Suppressor macrophage (primary cell): ENCODE measurements around the gene MED12L.
A peak's percentile ranks its signal among the peaks of the same experiment; 100 is the strongest.

Experiments
- DNase-seq, 4 experiments: peaks; one replicate each; pipeline ENCODE4 v3.0.0-alpha.2; 2020 to 2022

Gene MED12L

GRCh38 chr3:151262871-151263525, 177.5 kb downstream of the MED12L start:
- DNase-seq: peak in 2 of 4 experiments; percentile 20 to 22

GRCh38 chr3:151264605-151265004, 179.1 kb downstream of the MED12L start:
- DNase-seq: no peak

GRCh38 chr3:151265166-151265565, 179.7 kb downstream of the MED12L start:
- DNase-seq: peak in 2 of 4 experiments; percentile 11 to 27

DNA sequence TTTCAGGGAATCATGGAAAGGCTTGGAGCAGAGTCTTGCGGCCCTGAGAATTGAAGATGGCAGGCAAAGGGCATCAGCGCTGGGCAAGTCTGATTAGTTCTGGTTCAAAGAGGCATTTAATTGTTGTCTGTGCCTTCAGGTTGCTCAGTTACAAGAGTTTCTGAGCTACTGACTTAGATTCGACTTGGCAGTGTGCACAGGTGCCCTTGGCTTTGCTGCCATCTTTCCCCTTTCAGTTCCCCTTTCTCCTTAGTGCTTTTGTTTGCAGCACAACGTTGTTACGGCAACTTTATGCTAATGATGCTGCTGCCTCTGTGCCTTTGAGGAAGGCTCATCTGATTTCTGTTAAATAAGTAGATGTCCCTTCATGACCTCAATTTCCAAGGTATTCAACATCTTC, 180.4 kb downstream of the MED12L start:
- peak; percentile 65 to 86 (median 80) for DNase-seq

DNA sequence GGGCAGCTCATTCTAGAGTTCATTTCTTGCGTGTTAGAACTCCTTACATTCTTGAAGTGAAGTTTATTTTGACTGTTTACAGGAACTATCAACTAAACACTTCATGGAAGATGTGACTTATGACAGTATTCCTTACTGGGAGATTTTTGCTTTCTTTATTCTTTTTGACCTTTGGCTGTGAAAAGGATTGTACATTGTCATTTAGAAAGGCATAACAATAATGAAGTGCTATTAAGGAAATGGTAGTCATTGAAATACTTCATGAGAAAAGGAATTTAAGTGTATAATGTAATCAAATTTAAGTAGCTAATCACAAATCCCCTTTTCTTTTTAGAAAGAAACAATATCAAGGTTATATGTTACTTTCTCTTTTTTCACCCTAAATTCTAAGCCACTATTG, 181.6 kb downstream of the MED12L start:
- no peak for DNase-seq

GRCh38 chr3:151268267-151269235, 183.1 kb downstream of the MED12L start:
- DNase-seq: no peak

DNA sequence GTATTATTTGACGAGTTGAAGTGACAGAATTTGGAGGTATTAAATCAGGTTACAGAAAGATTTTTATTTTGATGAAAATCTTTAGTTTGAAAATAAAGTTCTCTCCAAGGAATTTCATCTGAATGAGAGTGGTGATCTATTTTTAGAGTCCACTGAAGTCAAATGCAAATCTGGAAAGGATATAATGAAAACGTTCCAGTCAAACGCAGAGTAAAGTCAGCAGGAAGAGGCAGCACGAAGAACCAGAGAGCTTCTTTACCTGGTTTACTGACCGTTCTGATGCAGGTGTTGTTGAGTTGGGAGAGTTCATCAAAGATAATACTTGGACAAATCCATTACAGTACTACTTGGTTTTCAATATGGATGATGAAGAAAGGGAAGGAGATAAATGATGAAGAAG, 184.2 kb downstream of the MED12L start:
- no peak for DNase-seq

DNA sequence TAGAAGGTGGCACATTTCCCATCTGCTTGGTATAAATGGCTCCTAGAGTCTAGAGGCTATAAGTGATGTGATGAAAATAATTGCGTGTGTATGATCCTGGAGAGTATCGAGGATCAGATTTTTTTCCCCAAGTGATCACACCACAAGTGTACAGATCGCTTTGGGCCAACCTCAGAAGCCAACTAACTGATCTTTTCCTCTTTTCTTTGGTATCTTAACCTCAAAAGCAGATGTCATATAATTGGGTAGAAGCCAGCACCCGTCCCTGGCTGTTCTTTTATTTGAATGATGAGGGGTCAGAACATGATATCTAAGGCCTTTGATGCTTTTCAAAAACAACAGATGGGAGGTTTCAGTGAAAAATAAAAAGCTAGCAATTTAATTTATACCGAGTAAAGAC, 189.6 kb downstream of the MED12L start:
- DNase-seq: no peak

DNA sequence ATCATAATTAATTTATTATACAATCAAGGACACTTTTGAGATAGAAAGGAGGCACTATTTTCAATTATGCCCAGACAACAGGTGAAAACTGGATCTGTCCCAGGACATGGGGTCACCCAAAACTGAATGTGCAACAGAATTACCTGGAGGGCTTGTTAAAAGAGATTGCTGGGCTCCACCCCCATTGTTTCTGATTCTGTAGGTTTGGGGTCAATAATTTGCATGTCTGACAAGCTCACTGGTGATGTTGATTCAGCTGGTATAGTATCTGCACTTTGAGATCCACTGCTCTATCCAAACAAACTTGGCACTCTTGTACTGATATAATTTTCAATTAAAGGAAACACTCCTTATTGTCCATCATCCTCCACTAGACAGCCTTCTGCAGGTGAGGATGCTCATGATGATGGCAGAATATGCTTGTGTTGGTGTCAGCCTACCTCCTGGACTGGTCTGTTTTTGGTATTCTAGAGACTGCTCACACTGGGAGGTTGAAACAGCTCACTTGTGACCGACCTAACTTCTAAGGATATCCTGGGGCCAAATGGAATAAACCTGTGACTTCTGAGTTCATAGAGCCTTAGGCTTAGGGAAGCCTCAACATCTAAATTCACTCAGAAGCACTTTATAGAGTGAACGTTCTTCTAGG, 190.7 kb downstream of the MED12L start:
- DNase-seq: no peak

DNA sequence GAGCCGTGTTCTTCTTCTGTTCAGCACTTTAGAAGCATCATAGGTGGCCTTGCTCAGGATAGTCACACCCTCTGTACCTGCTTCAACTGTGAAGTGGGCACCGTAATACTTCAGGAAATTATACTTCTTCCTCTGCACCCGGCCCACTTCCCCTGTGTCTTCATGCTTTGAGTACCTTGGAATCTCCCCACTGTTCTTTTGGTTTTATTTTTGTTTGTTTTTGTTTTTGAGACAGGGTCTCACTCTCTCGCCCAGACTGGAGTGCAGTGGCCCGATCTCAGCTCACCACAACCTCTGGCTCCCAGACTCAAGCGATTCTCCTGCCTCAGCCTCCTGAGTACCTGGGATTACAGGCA, 191.2 kb downstream of the MED12L start:
- no peak for DNase-seq

DNA sequence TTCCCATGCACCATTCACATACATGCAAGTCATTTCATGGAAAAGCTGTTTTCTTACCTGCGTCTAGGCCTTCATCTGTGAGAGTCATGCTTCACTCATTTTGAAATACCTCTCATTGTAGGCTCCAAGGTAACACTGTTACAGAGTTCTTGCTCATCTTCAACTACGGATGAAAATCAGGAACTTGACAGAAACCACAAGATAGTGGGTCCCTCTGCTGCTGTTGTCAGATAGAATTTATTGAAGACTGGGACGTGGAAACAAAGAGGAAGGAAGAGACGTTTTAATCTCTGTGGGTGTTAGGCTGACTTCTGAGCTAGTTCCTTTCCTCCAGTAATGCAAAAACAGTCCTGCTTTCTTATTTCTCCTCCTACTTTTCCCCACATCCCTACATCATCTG, 192.8 kb downstream of the MED12L start, which contains the start of gene P2RY14:
Gene P2RY14 (minus strand): TSS at position 313 of the 400 bp plus-strand sequence. CDS start 64,226 bp downstream, outside the sequence.
- peak; percentile 64 to 87 (median 75) for DNase-seq

GRCh38 chr3:151281671-151282324, 196.3 kb downstream of the MED12L start:
- DNase-seq: no peak

GRCh38 chr3:151282921-151283320, 197.5 kb downstream of the MED12L start:
- peak; percentile 22 to 79 (median 56) for DNase-seq

DNA sequence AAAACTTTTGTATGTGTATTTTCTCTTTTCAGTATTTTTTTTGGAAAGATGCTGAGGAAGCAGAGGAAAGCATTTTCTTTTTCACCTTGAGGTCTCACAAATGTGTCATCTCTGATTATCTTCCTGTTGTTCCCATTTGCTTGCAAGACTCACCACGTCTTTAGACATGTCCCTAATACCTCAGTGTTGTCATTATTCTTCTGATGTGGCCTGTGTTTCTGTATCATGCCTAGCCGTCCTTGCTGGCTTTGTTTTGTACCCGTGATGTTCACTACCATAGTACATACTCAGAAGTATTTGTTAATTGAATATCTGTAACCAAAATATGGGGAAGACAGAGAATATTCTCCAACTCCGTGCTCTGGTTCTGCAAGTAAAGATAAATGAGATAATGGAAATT, 197.9 kb downstream of the MED12L start:
- no peak for DNase-seq

DNA sequence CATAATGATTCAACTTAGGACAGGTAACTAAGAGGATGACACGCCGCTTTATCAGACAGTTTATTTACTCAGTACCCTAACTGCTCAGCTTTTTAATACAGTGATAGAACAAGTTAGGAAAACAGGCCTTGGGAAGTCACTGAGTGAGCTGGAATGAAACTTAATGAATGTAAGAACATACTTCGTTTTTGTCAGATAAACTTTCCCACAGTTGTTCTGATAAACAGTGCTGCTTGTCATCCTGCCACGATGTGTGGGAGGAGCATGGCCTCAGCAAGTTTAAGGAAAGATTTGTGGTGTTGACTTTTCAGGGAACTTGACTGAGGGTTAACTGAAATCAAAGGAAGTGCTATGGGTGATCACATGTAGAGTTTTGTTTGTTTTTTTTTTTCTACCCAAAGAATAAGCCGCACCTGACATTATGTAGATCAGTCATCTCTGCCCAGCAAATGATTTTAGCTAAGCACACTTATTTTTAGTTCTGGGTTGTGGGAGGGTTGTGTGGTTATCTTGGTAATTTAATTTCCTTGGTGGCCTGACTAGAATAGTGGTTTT, 198.5 kb downstream of the MED12L start:
- peak; percentile 62 to 91 (median 85) for DNase-seq

DNA sequence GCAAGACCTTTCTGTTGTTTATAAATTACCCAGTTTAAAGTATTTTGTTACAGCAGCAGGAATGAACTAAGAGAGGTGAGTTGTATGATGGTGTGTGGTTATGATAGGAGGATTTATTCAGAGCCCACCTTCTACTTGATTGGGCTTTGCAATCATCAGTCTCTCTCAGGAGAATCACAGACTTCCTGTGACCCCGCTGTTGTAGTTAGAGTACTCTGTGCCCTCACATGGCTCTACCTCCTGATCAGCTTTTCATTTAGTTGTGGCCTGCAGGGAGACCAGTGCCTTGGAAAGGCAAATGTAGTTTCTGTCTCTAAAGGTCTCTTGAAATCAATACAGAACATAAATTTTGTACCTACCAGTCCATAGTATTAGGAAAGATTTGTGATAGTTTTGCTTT, 200.5 kb downstream of the MED12L start:
- DNase-seq: no peak

DNA sequence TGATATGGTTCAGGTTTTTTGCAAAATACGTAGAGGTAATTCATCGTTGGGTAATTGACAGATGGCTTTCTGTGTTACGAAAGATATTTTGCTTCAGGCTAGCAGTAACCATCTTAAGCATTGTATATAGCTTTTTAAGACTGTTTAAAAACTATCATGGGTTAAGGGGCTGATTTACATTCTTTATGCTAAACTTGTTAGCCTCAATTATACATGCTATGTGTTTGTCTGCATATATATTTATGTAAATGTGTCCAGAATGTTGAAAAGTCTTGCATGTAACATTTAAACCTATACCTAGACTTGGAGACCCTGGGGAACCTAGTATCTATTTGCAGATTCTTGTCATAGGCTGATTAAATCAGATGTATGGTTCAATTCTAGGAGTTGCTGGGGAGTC, 204.0 kb downstream of the MED12L start:
- DNase-seq: no peak

DNA sequence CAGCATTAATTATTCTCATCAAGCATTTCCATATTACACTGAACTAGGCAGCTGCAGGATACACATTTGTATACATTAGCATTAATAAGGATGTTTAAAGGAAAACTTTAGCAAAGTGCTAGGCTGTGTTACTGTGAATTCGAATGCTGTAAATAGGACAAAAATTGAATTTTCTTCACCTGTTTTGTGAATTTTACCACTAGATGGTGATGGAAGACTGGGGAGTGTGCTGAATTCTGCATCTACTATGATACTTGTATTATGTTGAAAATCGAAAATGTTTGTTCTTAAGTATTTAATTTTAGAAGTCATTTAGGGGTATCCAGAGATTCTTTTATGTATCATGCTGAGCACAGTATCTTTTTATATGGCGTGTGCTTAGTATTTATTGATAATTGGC, 205.2 kb downstream of the MED12L start:
- peak; percentile 43 to 69 (median 50) for DNase-seq

- no peak for DNase-seq
Measured at GRCh38 chr3:151293127-151293526, 207.7 kb downstream of the MED12L start.

- no peak for DNase-seq
Measured at GRCh38 chr3:151296226-151296625, 210.8 kb downstream of the MED12L start.

GRCh38 chr3:151297429-151297828, 212.0 kb downstream of the MED12L start:
- DNase-seq: no peak

DNA sequence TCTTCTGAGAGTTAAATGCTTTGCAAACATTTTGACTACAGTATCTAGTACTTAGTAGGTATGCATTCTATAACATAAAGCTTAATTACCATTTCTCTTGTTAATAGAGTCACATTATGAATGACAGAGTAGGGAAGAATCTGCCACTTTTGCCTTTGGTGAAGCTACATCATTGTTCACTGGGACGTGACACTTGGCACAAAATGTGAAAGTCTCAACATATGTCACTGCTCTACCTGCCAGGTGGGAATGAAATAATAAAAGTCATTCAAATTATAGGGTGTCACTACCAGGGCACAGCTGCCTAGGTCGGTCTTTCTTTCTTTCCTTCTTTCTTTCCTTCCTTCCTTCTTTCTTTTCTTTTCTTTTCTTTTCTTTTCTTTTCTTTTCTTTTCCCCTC, 213.5 kb downstream of the MED12L start:
- DNase-seq: no peak
